GM12872 (cell line): Measurements from ENCODE around the gene INTS11.

Source experiments
- TF ChIP-seq, protein P1 (sequence below): IDR thresholded peaks from 3 replicates; pipeline ENCODE4 v1.5.1; 2011; ENCODE audit warnings: low read depth, mild to moderate bottlenecking, low read length, moderate library complexity; ENCODE audit not compliant: insufficient read depth

INTS11 gene

DNA sequence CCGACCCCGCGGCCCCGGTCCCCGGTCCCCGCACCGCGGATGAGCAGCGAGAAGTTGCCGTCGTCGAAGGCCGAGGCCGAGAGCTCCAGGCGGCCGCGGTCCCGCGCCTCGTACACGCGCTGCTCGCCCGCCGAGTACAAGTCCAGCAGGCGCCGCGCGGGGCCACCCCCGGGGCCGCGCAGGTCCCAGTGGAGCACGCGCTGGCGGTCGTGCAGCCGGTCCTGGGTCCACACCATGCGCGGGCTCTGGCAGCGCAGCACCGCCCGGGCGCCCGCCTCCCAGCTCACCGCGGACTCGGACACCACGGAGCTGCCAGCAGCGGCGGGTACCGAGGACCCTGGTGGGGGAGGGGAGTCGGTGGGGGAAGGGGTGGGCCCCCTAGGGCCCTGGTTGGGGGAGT is 31.0 kb upstream of the INTS11 start:
- TF ChIP-seq, protein P1, sequence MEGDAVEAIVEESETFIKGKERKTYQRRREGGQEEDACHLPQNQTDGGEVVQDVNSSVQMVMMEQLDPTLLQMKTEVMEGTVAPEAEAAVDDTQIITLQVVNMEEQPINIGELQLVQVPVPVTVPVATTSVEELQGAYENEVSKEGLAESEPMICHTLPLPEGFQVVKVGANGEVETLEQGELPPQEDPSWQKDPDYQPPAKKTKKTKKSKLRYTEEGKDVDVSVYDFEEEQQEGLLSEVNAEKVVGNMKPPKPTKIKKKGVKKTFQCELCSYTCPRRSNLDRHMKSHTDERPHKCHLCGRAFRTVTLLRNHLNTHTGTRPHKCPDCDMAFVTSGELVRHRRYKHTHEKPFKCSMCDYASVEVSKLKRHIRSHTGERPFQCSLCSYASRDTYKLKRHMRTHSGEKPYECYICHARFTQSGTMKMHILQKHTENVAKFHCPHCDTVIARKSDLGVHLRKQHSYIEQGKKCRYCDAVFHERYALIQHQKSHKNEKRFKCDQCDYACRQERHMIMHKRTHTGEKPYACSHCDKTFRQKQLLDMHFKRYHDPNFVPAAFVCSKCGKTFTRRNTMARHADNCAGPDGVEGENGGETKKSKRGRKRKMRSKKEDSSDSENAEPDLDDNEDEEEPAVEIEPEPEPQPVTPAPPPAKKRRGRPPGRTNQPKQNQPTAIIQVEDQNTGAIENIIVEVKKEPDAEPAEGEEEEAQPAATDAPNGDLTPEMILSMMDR, result no peak

DNA sequence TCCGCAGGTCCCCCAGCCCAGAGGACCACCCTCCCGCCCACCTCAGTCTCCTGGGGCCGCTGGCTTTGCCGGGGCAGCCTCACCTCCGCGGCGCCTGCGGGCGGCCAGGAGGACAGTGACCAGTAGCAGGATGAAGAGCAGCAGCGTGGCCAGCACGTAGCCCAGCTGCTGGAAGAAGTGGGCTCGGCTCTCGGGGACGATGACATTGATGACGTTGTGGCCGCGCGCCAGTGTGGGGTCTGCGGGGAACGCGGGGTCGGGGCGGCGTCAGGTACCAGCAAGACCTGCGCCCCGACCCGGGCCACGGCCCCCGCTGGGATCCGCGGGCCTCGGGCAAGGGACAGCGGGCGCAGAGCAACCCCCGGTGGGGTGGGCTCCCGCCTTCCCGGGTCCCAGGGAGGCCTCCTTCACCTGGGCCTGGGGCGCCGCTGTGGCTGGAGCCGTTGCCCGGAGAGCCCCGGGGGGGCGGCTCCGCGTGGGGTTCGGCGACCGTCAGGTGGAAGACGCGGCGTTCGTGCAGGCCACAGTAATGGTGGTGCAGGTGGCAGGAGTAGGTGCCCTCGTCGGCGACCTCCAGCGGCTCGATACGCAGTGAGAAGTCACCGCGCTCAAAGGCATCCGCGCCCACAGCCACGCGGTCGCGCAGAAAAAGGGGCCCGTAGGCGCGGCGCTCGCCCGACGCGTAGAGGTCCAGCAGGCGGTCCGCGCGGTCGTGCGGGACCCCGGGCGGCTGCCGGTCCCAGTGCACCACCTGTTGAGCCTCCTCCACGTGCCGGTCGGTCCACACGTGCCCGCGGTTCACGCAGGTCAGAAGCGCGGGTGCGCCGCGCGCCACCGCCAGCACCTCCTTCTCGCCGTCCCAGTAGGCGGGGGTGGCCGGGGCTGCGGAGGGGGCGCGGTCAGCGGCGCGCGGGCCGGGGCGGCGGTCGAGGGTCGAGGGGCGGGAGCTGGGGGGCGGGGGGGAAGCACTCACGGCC is 30.1 kb upstream of the INTS11 start:
- TF ChIP-seq, protein P1, result no peak

DNA sequence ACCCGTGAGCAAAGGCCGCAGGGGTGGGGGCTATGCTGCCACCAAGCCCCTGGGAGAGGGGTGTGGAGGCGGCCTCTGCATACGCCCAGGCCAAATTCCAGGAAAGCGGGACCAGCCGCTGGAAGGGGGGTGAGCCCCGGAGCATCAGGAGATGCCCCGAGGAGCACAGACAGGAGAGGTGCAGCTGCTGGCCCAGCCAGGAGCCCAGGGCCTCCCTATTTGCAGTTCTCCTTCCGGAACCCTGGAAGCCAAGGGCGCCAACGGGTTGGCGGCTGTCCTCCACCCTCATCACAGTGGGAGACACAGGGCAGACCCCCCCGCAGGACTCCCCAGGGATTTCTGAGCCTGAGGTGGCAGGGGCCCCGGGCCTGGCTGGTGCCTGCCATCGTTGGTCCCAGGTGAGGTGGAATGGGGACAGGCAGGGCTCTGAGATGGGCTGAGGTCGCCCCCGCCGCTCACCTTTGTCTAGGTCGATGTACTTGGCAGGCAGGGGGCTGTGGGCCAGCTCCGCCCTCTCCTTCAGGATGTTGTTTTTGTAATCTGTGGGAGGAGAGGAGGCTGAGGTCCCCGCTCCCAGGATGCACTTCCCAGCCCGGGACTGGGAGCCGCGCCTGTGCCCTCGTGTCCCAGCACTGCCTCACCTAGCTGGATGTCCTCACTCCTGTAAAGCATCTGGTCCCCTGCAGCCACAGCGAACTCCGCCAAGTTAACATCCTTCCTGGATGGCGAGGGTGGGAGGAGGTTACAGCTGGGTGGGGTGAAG is 29.1 kb upstream of the INTS11 start:
- TF ChIP-seq, protein P1, result no peak

DNA sequence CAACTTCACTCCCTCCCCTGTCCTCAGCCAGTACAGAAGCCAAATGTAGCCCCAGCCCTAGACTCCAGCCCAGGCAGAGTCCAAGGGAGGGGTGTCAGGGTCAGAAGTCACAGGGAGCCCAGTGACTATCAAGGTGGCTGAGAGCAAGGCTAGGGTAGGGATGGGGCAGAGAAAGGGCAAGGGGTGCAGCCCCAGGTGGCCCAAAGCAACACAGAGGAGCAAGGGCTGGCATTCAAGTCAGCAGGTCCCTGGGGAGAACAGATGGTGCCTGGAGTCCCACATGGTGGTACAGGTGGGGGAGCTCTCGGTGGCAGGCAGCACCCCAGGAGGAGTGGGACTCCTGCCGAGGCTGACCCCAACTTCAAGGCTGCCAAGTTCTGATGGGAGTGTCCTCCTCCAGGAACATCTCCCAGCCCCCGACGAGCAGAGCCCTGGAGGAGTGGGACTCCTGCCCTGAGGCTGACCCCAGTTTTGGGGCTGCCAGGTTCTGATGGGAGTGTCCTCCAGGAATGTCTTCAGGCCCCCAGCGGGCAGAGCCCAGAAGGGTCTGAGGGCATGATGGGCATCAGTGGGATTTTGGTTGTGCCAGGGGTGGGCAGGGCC is 28.4 kb upstream of the INTS11 start:
- TF ChIP-seq, protein P1, result no peak

DNA sequence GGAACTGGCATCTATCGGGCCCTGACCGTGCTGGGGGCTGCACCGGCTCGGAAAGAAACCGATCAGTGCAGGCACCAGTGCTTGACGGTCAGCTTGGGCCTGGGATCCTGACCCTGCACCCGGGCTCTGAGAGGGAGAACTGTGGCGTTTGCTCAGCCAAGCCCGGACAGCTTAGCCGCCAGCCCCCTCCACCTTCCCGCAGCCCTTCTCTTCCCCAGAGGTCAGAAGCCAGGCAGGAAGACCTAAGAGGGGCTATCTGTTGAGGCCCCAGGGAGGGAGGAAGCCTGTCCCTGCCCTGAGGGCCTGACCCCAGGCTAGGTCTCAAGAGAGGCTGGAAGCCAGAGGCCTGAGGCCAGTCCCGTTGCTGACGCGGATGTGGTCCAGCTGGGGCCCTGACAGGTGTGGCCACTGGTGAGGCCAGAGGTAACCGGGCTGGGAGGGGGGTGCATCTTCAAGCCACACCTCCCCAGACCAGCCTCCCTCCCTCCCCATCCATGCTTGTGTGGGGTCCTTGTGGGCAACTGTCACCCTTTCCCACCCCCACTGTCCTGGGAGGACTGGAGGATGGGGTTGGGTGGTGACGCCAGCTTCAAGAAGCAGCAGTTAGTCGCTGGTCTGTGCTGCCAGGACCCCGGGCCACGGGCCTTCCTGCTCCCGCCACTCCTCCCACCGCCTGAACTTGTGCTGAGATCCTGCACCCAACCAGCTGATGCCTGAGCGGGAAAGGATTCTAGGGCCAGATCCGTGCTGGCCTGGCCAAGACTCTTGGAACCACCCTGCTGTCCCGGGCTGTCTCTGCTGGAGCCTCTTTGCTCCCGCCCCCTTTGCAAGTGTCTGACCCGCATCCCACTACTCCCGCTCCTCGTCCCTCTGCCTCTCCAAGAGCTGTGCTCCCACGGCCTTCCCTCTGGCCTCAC is 27.3 kb upstream of the INTS11 start:
- TF ChIP-seq, protein P1, result no peak

DNA sequence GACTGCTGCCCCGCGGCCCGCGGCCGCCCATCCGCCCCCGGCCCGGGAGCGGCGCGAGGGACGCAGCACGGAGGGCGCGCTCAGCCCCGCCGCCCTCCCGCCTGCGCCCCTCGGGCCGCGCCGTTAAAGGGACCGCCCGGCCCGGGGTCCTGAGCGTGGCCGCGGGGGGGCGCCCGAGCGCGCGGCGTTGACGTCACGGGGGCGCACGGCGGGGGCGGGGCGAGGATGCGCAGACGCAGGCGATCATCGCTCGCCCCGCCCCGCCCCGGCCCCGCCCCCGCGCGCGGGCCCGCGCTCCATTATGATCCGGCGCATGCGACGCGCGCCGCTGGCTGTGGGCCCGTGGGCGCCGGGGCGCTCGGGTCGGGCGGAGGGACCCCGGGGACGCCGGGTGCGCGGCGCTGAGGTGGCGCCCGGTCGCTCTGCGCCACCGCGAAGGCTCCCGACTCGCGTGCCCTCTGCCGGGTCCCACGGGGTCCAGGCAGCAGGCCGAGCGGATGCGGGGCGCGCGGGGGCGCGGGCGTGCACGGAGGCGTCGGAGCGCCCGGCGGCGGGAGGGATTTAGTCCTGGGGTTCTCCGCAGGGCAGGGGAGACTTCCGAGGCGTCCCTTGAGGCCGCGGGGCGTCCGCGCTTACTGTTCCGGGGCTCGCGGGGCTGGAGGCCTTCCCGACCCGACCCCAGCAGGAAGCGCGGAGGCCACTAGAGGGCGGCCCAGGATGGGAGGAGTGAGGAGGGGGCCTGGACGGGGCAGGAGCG is 25.0 kb upstream of the INTS11 start, which contains the start of gene DVL1:
Gene DVL1, minus strand, starts transcription at position 163 of the 757 bp plus-strand sequence. CDS start 353 bp downstream, outside the sequence.
- TF ChIP-seq, protein P1, result peak; percentile 50; the same call in 2 of the 3 replicates
